ENCODE data around the gene NXPH4. TPM values are rescaled to one million over a fixed set of nuclear protein-coding genes. Genes with fewer than 3 reads are reported as not detected.

NXPH4 gene
- under 0.01 TPM in 1 of 2 replicates, not detected in the other for total RNA-seq

DNA sequence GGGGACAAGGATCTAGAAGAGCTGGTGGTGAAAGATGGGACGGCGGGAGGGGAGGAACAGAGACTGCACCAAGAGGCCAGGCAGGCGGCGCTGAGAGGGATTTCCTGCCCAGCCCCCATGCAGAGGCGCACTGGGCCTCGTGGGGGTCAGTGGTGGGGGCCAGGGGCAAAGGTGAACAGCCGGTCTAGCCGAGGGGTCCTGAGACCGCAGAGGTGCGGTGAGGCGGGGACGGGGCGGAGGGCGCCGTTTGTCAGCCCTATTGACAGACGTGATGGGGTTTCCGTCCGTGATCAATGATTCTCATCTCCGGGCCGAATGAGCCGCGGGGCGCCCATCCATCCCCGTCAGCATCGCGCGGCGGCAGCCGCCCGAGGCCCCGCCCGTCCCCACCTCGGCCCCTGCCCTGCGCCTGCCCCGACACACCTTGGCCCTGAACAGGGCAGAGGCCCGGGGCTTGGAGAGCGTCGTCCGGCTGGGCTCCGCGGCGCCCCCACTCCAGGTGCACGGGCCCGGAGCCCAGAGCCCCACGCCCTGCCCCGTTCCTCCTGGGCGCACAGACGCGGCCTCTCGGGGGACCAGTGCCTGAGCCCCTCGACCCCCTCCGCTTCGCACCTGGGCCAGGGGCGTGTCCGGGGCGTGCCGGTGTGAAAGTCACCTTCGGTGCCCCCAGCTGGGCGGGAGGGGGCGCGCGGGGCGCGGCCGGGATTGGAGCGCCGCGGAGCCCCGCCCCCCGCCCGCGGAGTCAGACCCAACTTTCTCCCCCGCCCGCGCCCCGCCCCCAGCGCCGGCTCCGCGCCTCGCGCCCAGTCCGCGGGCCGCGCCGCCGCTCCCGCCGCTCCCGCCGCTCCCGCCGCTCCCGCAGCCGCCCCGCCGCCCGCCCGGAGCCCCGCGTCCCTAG lies at the start of gene NXPH4:
TSS of gene NXPH4 (plus strand) at position 781 of the 898 bp plus-strand sequence. CDS start 176 bp downstream, outside the sequence.

DNA sequence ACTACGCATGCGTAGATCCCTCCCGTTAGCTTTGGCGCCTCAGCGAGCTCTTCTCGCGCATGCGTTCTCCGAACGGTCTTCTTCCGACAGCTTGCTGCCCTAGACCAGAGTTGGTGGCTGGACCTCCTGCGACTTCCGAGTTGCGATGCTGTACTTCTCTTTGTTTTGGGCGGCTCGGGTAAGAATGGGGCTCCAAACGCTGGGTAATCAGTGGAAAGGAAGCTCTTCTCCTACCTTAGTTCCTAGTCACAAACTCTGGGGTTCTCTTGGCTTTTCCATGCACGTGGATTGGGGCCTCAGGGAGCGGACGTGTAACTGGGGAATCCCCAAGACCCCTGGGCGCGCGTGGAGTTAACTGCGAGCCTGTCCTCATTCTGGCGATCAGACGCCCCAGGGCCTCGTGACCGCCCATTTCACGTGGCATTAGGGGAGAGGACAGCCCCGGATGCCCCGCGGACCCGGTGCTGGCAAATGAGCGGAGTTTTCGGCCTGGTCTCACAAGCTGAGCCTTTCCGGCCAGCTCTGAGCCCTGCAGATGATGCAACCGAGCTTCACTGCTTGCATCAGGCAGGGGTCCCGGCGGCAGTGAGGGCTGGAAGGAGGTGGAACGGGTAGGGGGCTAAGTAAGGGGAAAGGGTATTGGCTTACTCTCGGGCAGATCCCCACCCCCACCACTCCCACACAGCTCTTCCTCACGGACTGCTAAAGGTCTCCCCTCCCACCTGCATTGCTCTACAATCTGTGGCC lies 13.2 kb downstream of the NXPH4 start, which contains the start of gene SHMT2:
TSS of gene SHMT2 (plus strand) at position 78 of the 747 bp plus-strand sequence. CDS start at position 146, 68 bp downstream.

DNA sequence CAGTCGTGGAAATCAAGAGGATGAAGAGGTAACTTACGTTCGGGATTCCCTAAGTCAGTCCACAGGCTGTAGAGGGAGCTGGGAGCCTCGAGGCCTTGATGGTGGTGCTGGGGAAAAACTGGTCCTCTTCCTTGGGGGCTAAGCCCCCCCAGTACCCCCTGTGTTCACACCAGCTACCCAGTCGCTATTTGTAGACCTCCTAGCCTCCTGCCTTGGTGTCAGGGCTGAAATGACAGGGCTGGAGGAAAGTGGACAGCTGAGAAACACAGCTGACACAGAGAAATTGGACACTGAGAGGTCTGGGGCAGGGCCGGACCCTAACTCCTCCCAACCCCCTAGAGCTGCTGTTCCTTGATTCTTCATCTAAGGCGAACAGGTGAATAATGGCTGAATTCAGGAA lies 34.4 kb downstream of the NXPH4 start, which contains the start of gene STAC3:
TSS of gene STAC3 (minus strand) at position 232 of the 400 bp plus-strand sequence. CDS start 1,551 bp downstream, outside the sequence.

Other genes with a start within 250 kb of the NXPH4 start
- gene ZBTB39, start 210.2 kb upstream of the NXPH4 start, total RNA-seq: 4.0 and 10.8 TPM in 2 replicates
- not detected in 2 replicates for gene TAC3, start 200.3 kb upstream of the NXPH4 start, total RNA-seq
- gene MYO1A, start 166.7 kb upstream of the NXPH4 start, total RNA-seq: 0.06 TPM in 1 of 2 replicates, not detected in the other
- gene NEMP1, start 138.0 kb upstream of the NXPH4 start, total RNA-seq: 6.5 and 12.8 TPM in 2 replicates
- 11.7 and 15.3 TPM in 2 replicates for gene NAB2, start 127.7 kb upstream of the NXPH4 start, total RNA-seq
- gene STAT6, start 105.4 kb upstream of the NXPH4 start, total RNA-seq: 49.7 and 63.9 TPM in 2 replicates
- 3.2 and 4.6 TPM in 2 replicates for gene LRP1, start 88.3 kb upstream of the NXPH4 start, total RNA-seq
- not detected in 2 replicates for gene LRP1-AS, start 69.2 kb upstream of the NXPH4 start, total RNA-seq
- gene SHMT2, start 12.9 kb downstream of the NXPH4 start, total RNA-seq: 119 and 184 TPM in 2 replicates
- 0.16 TPM in 1 of 2 replicates, not detected in the other for gene STAC3, start 34.4 kb downstream of the NXPH4 start, total RNA-seq
- gene R3HDM2, start 214.2 kb downstream of the NXPH4 start, total RNA-seq: 4.0 and 11.0 TPM in 2 replicates
- not detected in 2 replicates for gene INHBC, start 218.0 kb downstream of the NXPH4 start, total RNA-seq
- under 0.01 TPM in 1 of 2 replicates, not detected in the other for gene INHBE, start 238.5 kb downstream of the NXPH4 start, total RNA-seq
- not detected in 2 replicates for gene GLI1, start 243.0 kb downstream of the NXPH4 start, total RNA-seq